ENCODE results near the gene CLPX. TPM values are rescaled to one million over a fixed set of nuclear protein-coding genes. Genes with fewer than 3 reads are reported as not detected.

Gene CLPX
- total and polyA plus RNA-seq, 2 donors (not counting 1 experiment from before 2014, with no cell fraction given): 16.6 to 54.5 TPM

DNA sequence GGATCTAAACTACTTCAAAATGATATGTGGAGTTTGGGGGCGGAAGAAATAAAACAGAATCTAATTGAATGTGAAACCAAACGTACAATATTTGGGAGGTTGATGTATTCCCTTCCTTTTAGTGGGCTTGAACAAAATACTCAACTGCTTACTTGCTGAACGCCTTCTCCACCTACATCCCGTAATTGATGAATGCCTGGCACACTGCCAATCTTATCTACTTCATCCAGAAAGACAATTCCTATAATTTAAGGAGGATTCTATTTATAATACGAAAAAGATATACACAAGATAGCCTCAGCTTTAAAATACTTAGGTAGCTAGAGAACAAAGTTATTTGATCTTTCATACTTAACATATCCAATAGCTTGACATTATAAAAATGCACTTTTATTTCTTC lies 28.4 kb downstream of the CLPX start:
- Histone ChIP-seq H3K79me2 (ENCODE audit: control insufficient read depth, insufficient read depth, low read length) (peaks cover 2% of the 10 kb centered on the region), H3K36me3 (replicated peaks in 1 of 2; ENCODE audit: control extremely low read depth in 1 of 2, control insufficient read depth in 1 of 2, extremely low read depth in 1 of 2, insufficient read depth in 2 of 2, low read length in 1 of 2) (peaks cover 7 to 65% of the 10 kb centered on the region in 2 experiments), H3K4me3 (ENCODE audit: control extremely low read depth in 1 of 5, extremely low read depth in 1 of 5, insufficient read depth in 1 of 5, low read depth in 2 of 5, low read length in 4 of 5) (no peak overlapping the region), H3K27ac (ENCODE audit: low read length in 2 of 2) (no peak overlapping the region), H4K20me1 (ENCODE audit: control insufficient read depth, insufficient read depth, low read length, poor library complexity, severe bottlenecking) (no peaks in the 10 kb centered on the region), H3K4me2 (replicated peaks; ENCODE audit: low read depth, low read length, poor library complexity, severe bottlenecking) (no peak overlapping the region), H3K27me3 (replicated peaks in 1 of 4; ENCODE audit: control extremely low read depth in 1 of 4, control insufficient read depth in 3 of 4, insufficient read depth in 4 of 4, low read length in 3 of 4) (no peaks in the 10 kb centered on the region), H3K4me1 (ENCODE audit: control insufficient read depth in 2 of 2, insufficient read depth in 2 of 2, low read length in 2 of 2) (no peaks in the 10 kb centered on the region), H3K9ac (ENCODE audit: low read length) (no peak overlapping the region), H2AFZ (ENCODE audit: insufficient read depth, low read depth, low read length, poor library complexity, severe bottlenecking) (no peak overlapping the region), H3K9me3 (ENCODE audit: control extremely low read depth in 1 of 3, control insufficient read depth in 2 of 3, insufficient read depth in 1 of 3, low read length in 2 of 3) (no peaks in the 10 kb centered on the region)
- POLR2A ChIA-PET: no interaction called here
- no peak for DNase-seq
- Mint-ChIP-seq H3K9me3 (ENCODE audit: insufficient read depth) (no peaks in the 10 kb centered on the region), H3K4me1 (no peaks in the 10 kb centered on the region), H3K27ac (no peak overlapping the region), H3K4me3 (no peak overlapping the region), H3K27me3 (no peaks in the 10 kb centered on the region)
- ATAC-seq (ENCODE audit: low read depth): no peak
- TF ChIP-seq EZH2 (IDR thresholded peaks at IDR 0.05; ENCODE audit: borderline replicate concordance, insufficient read depth, low read depth, low read length, poor library complexity, severe bottlenecking): no peak
- TF ChIP-seq, protein P1, sequence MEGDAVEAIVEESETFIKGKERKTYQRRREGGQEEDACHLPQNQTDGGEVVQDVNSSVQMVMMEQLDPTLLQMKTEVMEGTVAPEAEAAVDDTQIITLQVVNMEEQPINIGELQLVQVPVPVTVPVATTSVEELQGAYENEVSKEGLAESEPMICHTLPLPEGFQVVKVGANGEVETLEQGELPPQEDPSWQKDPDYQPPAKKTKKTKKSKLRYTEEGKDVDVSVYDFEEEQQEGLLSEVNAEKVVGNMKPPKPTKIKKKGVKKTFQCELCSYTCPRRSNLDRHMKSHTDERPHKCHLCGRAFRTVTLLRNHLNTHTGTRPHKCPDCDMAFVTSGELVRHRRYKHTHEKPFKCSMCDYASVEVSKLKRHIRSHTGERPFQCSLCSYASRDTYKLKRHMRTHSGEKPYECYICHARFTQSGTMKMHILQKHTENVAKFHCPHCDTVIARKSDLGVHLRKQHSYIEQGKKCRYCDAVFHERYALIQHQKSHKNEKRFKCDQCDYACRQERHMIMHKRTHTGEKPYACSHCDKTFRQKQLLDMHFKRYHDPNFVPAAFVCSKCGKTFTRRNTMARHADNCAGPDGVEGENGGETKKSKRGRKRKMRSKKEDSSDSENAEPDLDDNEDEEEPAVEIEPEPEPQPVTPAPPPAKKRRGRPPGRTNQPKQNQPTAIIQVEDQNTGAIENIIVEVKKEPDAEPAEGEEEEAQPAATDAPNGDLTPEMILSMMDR (IDR thresholded peaks at IDR 0.05): no peak
- intact Hi-C loops (cut with micrococcal nuclease): no loop called here
- WGBS (ENCODE audit: insufficient coverage): no CpG with 5 or more reads among the region's 5 CpGs
- CTCF ChIA-PET: no interaction called here

DNA sequence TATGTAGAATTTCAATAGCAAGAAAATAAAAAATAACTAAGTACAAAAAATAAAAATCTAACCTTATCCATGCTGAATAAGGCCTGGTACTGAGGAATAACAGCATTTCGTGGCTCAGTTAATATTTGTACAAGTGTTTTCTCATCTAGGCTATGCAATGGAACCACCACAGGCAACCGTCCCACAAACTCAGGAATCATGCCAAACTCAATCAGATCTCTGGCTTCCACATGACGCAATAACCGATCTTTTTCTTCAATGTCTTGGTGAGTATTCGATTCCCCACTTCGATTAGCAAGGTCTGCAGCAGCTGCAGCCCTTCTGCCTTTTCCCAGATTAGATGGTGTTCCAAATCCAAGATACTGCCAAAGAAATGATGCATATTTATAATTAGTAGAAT lies 30.4 kb downstream of the CLPX start:
- no peak for DNase-seq
- Mint-ChIP-seq H3K4me3 (no peak overlapping the region), H3K27me3 (no peaks in the 10 kb centered on the region), H3K27ac (no peak overlapping the region), H3K9me3 (ENCODE audit: insufficient read depth) (no peaks in the 10 kb centered on the region), H3K4me1 (no peaks in the 10 kb centered on the region)
- H3K4me2 ChIP-seq (replicated peaks; ENCODE audit: low read depth, low read length, poor library complexity, severe bottlenecking): no peak overlapping the region
- no peaks in the 10 kb centered on the region for H4K20me1 ChIP-seq (ENCODE audit: control insufficient read depth, insufficient read depth, low read length, poor library complexity, severe bottlenecking)
- no peaks in the 10 kb centered on the region for H3K27me3 ChIP-seq (replicated peaks in 1 of 4; ENCODE audit: control extremely low read depth in 1 of 4, control insufficient read depth in 3 of 4, insufficient read depth in 4 of 4, low read length in 3 of 4)
- 100% methylated on average over 2 of the region's 6 CpGs for WGBS (ENCODE audit: insufficient coverage)
- peaks cover 5 to 76% of the 10 kb centered on the region in 2 experiments for H3K36me3 ChIP-seq (replicated peaks in 1 of 2; ENCODE audit: control extremely low read depth in 1 of 2, control insufficient read depth in 1 of 2, extremely low read depth in 1 of 2, insufficient read depth in 2 of 2, low read length in 1 of 2)
- H3K9me3 ChIP-seq (ENCODE audit: control extremely low read depth in 1 of 3, control insufficient read depth in 2 of 3, insufficient read depth in 1 of 3, low read length in 2 of 3): no peaks in the 10 kb centered on the region
- ChIA-PET CTCF (no interaction called here), POLR2A (no interaction called here)
- ATAC-seq (ENCODE audit: low read depth): no peak
- no peaks in the 10 kb centered on the region for H3K79me2 ChIP-seq (ENCODE audit: control insufficient read depth, insufficient read depth, low read length)
- TF ChIP-seq, protein P1 (IDR thresholded peaks at IDR 0.05): no peak
- no peak for TF ChIP-seq EZH2 (IDR thresholded peaks at IDR 0.05; ENCODE audit: borderline replicate concordance, insufficient read depth, low read depth, low read length, poor library complexity, severe bottlenecking)
- no peak overlapping the region for H3K27ac ChIP-seq (ENCODE audit: low read length in 2 of 2)
- no peak overlapping the region for H2AFZ ChIP-seq (ENCODE audit: insufficient read depth, low read depth, low read length, poor library complexity, severe bottlenecking)
- no peaks in the 10 kb centered on the region for H3K4me1 ChIP-seq (ENCODE audit: control insufficient read depth in 2 of 2, insufficient read depth in 2 of 2, low read length in 2 of 2)
- no peak overlapping the region for H3K4me3 ChIP-seq (ENCODE audit: control extremely low read depth in 1 of 5, extremely low read depth in 1 of 5, insufficient read depth in 1 of 5, low read depth in 2 of 5, low read length in 4 of 5)
- H3K9ac ChIP-seq (ENCODE audit: low read length): no peak overlapping the region
- intact Hi-C loops (cut with micrococcal nuclease): no loop called here
